ENCODE data around the gene AKAP10.

DNA sequence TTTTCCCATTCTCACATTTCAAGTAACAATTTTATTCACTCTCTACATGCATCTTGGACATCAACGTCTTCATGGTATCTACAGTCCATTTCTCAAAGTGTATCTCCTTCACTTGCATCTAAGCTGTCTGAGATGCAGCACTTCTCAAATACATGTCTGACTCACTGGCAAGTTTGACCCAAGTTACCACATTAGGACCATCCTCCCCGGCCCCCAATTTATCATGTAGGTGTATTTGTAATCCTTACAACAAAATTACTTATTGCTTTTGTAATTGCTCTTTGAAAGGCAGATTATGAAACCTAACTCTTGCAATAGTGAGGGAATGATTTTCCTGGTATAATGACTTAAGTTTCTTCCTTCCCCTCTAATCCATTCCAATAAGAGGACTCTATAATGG, 80.9 kb downstream of the AKAP10 start:
- no peak for TF ChIP-seq POLR2A (IDR thresholded peaks at IDR 0.05)
- TF ChIP-seq, protein P1, sequence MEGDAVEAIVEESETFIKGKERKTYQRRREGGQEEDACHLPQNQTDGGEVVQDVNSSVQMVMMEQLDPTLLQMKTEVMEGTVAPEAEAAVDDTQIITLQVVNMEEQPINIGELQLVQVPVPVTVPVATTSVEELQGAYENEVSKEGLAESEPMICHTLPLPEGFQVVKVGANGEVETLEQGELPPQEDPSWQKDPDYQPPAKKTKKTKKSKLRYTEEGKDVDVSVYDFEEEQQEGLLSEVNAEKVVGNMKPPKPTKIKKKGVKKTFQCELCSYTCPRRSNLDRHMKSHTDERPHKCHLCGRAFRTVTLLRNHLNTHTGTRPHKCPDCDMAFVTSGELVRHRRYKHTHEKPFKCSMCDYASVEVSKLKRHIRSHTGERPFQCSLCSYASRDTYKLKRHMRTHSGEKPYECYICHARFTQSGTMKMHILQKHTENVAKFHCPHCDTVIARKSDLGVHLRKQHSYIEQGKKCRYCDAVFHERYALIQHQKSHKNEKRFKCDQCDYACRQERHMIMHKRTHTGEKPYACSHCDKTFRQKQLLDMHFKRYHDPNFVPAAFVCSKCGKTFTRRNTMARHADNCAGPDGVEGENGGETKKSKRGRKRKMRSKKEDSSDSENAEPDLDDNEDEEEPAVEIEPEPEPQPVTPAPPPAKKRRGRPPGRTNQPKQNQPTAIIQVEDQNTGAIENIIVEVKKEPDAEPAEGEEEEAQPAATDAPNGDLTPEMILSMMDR (IDR thresholded peaks at IDR 0.05): no peak
- no peak for TF ChIP-seq EP300 (IDR thresholded peaks at IDR 0.05)
- TF ChIP-seq POLR2AphosphoS5 (IDR thresholded peaks at IDR 0.05): no peak

All from suprapubic skin (tissue), 4 donors.